A549 (cell line): ENCODE measurements around the gene MBP. TPM values are rescaled to one million over a fixed set of nuclear protein-coding genes. Genes with fewer than 3 reads are reported as not detected.

Experiments used
- ATAC-seq, 2 experiments: fragments of 200-7000 bp in 1 of 2; fragments of >200 bp in 1 of 2; cut with Nextera tagmentation in 1 of 2; cut with Tn5 transposase in 1 of 2; 3 replicates each; pipeline versions ENCODE4 v1.8.0 to v1.9.1; 2018 to 2020; ENCODE audit warnings: mild to moderate bottlenecking in 1 of 2, moderate library complexity in 1 of 2
- CTCF ChIA-PET: fragments of 300-600 bp; sonication (Branson Sonifier 250); formaldehyde crosslinking; extraction: SDS; loops from one replicate; lab custom pipeline; 2021; ENCODE audit warnings: antibody characterized with exemption, inconsistent platforms; lab: Yijun Ruan, JAX
- POLR2A ChIA-PET: fragments of 350-600 bp; formaldehyde crosslinking; extraction: SDS; loops from one replicate; lab custom pipeline; 2021; ENCODE audit warnings: antibody characterized with exemption, inconsistent platforms; lab: Yijun Ruan, JAX
- DNase-seq, 2 experiments: peaks; one replicate each; pipeline versions ENCODE4 v3.0.0 to v3.0.0-alpha.2; 2011 to 2016; ENCODE audit warnings: low read depth in 1 of 2, low spot score in 1 of 2
- FAIRE-seq: peaks from 2 replicates; lab custom pipeline; 2011; peaks lifted over from hg19 to GRCh38; lab: Jason Lieb, UNC
- H3K27ac ChIP-seq, 2 experiments: fragments of >200 bp; sonication (Bioruptor Twin); formaldehyde crosslinking; 3 replicates each; pipeline ENCODE4 v1.5.1; 2016 to 2017
- H3K4me1 ChIP-seq: fragments of >200 bp; sonication (Bioruptor Twin); formaldehyde crosslinking; 3 replicates; pipeline ENCODE4 v1.6.1; 2016
- H3K4me2 ChIP-seq: fragments of >200 bp; sonication (Bioruptor Twin); formaldehyde crosslinking; 3 replicates; pipeline ENCODE4 v1.6.1; 2016
- H3K4me3 ChIP-seq: fragments of >200 bp; sonication (Bioruptor Twin); formaldehyde crosslinking; 3 replicates; pipeline ENCODE4 v1.5.1; 2016
- H3K9me3 ChIP-seq: fragments of >200 bp; sonication (Bioruptor Twin); formaldehyde crosslinking; 3 replicates; pipeline ENCODE4 v1.6.1; 2016
- ATOH8 ChIP-seq: fragments of 250-450 bp; sonication (Bioruptor Pico); IDR thresholded peaks from 2 replicates; pipeline ENCODE4 v1.5.0; 2020; ENCODE audit warnings: low read depth, mild to moderate bottlenecking, moderate library complexity
- BHLHE40 ChIP-seq: IDR thresholded peaks from 2 replicates; pipeline ENCODE4 v1.6.1; 2012; ENCODE audit warnings: low read depth, low read length, inconsistent platforms
- CHD2 ChIP-seq: fragments of 150-350 bp; IDR thresholded peaks from 2 replicates; pipeline ENCODE4 v1.6.1; 2014; ENCODE audit warnings: low read length; ENCODE audit not compliant: partially characterized antibody
- EHMT2 ChIP-seq: fragments of 200-600 bp; sonication (generic); IDR thresholded peaks from 2 replicates; pipeline ENCODE4 v1.6.1; 2016; ENCODE audit warnings: antibody characterized with exemption, low read depth, mild to moderate bottlenecking, moderate library complexity
- ELK1 ChIP-seq: fragments of 150-350 bp; IDR thresholded peaks from 2 replicates; pipeline ENCODE4 v1.6.1; 2014; ENCODE audit warnings: low read depth, mild to moderate bottlenecking, low read length
- FOSB ChIP-seq: fragments of 250-450 bp; sonication (Bioruptor Pico); IDR thresholded peaks from 2 replicates; pipeline ENCODE4 v1.5.0; 2020; ENCODE audit warnings: mild to moderate bottlenecking, moderate library complexity
- FOSL2 ChIP-seq, 2 experiments: fragments of 450-650 bp in 1 of 2; fragments of >200 bp in 1 of 2; sonication (Bioruptor Twin) in 1 of 2; formaldehyde crosslinking; IDR thresholded peaks; 2 replicates each; pipeline versions ENCODE4 v1.5.0 to v1.6.1; 2016 to 2020; ENCODE audit warnings: mild to moderate bottlenecking in 1 of 2, moderate library complexity in 1 of 2
- FOXS1 ChIP-seq: fragments of 250-450 bp; sonication (Bioruptor Pico); IDR thresholded peaks from 2 replicates; pipeline ENCODE4 v1.5.0; 2020; ENCODE audit warnings: mild to moderate bottlenecking, moderate library complexity
- GATA3 ChIP-seq: IDR thresholded peaks from 2 replicates; pipeline ENCODE4 v1.6.1; 2012; ENCODE audit warnings: borderline replicate concordance
- HDAC2 ChIP-seq: fragments of 200-600 bp; sonication (generic); IDR thresholded peaks from 2 replicates; pipeline ENCODE4 v1.6.1; 2016
- HMGXB4 ChIP-seq: fragments of 250-450 bp; sonication (Bioruptor Pico); IDR thresholded peaks from 2 replicates; pipeline ENCODE4 v1.5.0; 2021; ENCODE audit warnings: mild to moderate bottlenecking, moderate library complexity, borderline replicate concordance
- HOXA7 ChIP-seq: fragments of 250-450 bp; sonication (Bioruptor Pico); IDR thresholded peaks from 2 replicates; pipeline ENCODE4 v1.5.0; 2020; ENCODE audit warnings: mild to moderate bottlenecking, moderate library complexity
- MYC ChIP-seq: IDR thresholded peaks from 2 replicates; pipeline ENCODE4 v1.6.1; 2012; ENCODE audit warnings: mild to moderate bottlenecking, inconsistent platforms, low read length, improper control_type of control experiment, borderline replicate concordance
- NR3C1 ChIP-seq: fragments of >200 bp; sonication (Bioruptor Twin); formaldehyde crosslinking; IDR thresholded peaks from 3 replicates; pipeline ENCODE4 v1.6.1; 2017
- RFX5 ChIP-seq: fragments of 450-650 bp; IDR thresholded peaks from 2 replicates; pipeline ENCODE4 v1.7.1; 2014; ENCODE audit warnings: antibody characterized with exemption, mild to moderate bottlenecking, moderate library complexity
- RNF2 ChIP-seq: fragments of 200-600 bp; sonication (generic); IDR thresholded peaks from 2 replicates; pipeline ENCODE4 v1.6.1; 2016; ENCODE audit warnings: low read depth, mild to moderate bottlenecking, antibody characterized with exemption, moderate library complexity, borderline replicate concordance
- SMC3 ChIP-seq: fragments of >200 bp; sonication (Bioruptor Twin); formaldehyde crosslinking; IDR thresholded peaks from 3 replicates; pipeline ENCODE4 v1.6.1; 2018; ENCODE audit warnings: inconsistent platforms
- WGBS: methylation state at CpG from one replicate; pipeline ENCODE4 v1.1.6; 2017; ENCODE audit errors: missing lambda C conversion rate; 5-methylcytosine and 5-hydroxymethylcytosine counted together
- polyA plus RNA-seq, 4 experiments: library from polyadenylated mRNA; depleted of rRNA in 3 of 4; stranded (reverse); fragments of >200 nt; fragmentation: RNase III in 1 of 4; extraction: RNeasy Plus Mini Kit Qiagen cat#74134 plus additional on column Dnase treatment in 1 of 4; gene quantifications; 2 replicates in 3 of 4; 3 replicates in 1 of 4; pipeline ENCODE4 v1.2.3, GENCODE V29; 2011 to 2017
- TF ChIP-seq, protein P1 (sequence below): fragments of 200-600 bp; sonication (generic); IDR thresholded peaks from 2 replicates; pipeline ENCODE4 v1.6.1; 2016; ENCODE audit warnings: antibody characterized with exemption, mild to moderate bottlenecking, moderate library complexity
- TF ChIP-seq, protein P2 (sequence below): fragments of >200 bp; sonication (Bioruptor Twin); formaldehyde crosslinking; IDR thresholded peaks from 3 replicates; pipeline ENCODE4 v1.5.1; 2016

MBP gene
- polyA plus RNA-seq, 2 of the 4 experiments (the other 2 are of a cell fraction) = 8.6 to 33.1 TPM

DNA sequence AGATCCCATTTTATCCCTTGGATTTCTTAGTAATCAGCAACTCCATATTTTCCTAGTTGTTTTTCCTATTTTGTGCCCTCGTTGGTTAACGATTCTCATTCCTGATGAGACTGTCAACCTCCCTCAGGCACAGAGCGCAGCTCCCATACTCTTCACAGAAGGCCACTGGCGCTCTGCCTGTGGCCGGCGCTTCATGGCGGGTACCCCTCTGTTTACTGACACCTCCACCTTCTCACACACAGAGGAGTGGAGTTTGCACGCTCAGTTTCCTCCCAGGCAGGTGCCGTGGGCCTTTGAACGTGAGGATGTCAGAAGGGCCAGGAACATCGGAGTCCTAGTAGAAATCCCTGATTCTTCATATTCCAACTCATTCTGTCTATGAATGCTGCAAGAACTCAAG is 139.0 kb downstream of the MBP start:
- Histone ChIP-seq H3K4me3 (no peak overlapping the region), H3K4me1 (no peaks in the 10 kb centered on the region), H3K27ac (no peak overlapping the region), H3K4me2 (no peak overlapping the region), H3K9me3 (no peaks in the 10 kb centered on the region)
- FAIRE-seq (no peak), DNase-seq (no peak), ATAC-seq (no peak)
- 97% methylated on average over 10 of the region's 11 CpGs for WGBS
- ChIA-PET CTCF (interaction anchor here (3.7 kb wide), 1 partner anchor 10 kb away, joined by 25 read pairs; no protein-coding TSS in a partner anchor), POLR2A (no interaction called here)
- TF ChIP-seq FOSL2 (IDR thresholded peaks at IDR 0.05) (no peak), FOSL2 (CRISPR knock-in tag; IDR thresholded peaks at IDR 0.05) (no peak)

DNA sequence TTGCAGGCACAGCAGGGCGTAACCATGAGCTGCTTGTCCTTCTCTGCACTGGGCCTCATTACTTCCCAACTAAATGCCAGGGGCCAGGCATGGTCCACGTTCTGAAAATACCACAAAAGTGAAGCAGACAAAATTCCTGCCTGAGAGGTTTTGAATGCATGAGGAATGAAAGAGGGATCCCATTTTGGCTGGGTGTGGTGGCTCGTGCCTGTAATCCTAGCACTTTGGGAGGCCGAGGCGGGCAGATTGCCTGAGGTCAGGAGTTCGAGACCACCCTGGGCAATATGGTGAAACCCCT is 139.5 kb downstream of the MBP start:
- TF ChIP-seq NR3C1 = no peak
- TF ChIP-seq HDAC2 = no peak
- TF ChIP-seq EHMT2 = no peak
- TF ChIP-seq ELK1 = no peak
- no peak for TF ChIP-seq SMC3
- TF ChIP-seq, protein P1, sequence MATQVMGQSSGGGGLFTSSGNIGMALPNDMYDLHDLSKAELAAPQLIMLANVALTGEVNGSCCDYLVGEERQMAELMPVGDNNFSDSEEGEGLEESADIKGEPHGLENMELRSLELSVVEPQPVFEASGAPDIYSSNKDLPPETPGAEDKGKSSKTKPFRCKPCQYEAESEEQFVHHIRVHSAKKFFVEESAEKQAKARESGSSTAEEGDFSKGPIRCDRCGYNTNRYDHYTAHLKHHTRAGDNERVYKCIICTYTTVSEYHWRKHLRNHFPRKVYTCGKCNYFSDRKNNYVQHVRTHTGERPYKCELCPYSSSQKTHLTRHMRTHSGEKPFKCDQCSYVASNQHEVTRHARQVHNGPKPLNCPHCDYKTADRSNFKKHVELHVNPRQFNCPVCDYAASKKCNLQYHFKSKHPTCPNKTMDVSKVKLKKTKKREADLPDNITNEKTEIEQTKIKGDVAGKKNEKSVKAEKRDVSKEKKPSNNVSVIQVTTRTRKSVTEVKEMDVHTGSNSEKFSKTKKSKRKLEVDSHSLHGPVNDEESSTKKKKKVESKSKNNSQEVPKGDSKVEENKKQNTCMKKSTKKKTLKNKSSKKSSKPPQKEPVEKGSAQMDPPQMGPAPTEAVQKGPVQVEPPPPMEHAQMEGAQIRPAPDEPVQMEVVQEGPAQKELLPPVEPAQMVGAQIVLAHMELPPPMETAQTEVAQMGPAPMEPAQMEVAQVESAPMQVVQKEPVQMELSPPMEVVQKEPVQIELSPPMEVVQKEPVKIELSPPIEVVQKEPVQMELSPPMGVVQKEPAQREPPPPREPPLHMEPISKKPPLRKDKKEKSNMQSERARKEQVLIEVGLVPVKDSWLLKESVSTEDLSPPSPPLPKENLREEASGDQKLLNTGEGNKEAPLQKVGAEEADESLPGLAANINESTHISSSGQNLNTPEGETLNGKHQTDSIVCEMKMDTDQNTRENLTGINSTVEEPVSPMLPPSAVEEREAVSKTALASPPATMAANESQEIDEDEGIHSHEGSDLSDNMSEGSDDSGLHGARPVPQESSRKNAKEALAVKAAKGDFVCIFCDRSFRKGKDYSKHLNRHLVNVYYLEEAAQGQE = no peak
- TF ChIP-seq ATOH8 (CRISPR knock-in tag) = no peak
- TF ChIP-seq RFX5 = no peak
- no peak for TF ChIP-seq RNF2
- TF ChIP-seq GATA3 = no peak
- TF ChIP-seq, protein P2, sequence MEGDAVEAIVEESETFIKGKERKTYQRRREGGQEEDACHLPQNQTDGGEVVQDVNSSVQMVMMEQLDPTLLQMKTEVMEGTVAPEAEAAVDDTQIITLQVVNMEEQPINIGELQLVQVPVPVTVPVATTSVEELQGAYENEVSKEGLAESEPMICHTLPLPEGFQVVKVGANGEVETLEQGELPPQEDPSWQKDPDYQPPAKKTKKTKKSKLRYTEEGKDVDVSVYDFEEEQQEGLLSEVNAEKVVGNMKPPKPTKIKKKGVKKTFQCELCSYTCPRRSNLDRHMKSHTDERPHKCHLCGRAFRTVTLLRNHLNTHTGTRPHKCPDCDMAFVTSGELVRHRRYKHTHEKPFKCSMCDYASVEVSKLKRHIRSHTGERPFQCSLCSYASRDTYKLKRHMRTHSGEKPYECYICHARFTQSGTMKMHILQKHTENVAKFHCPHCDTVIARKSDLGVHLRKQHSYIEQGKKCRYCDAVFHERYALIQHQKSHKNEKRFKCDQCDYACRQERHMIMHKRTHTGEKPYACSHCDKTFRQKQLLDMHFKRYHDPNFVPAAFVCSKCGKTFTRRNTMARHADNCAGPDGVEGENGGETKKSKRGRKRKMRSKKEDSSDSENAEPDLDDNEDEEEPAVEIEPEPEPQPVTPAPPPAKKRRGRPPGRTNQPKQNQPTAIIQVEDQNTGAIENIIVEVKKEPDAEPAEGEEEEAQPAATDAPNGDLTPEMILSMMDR = no peak
- TF ChIP-seq FOXS1 (CRISPR knock-in tag) = no peak
- no peak for TF ChIP-seq HOXA7
- TF ChIP-seq HMGXB4 (CRISPR knock-in tag) = no peak
- no peak for TF ChIP-seq FOSB
- no peak for TF ChIP-seq BHLHE40
- TF ChIP-seq CHD2 = no peak
- no peak for TF ChIP-seq MYC
- no peak for TF ChIP-seq FOSL2 (IDR thresholded peaks at IDR 0.05)
- TF ChIP-seq FOSL2 (CRISPR knock-in tag; IDR thresholded peaks at IDR 0.05) = no peak
- TF ChIP-seq, all 56 proteins: peak for 0
- H3K9me3 ChIP-seq = no peaks in the 10 kb centered on the region
- no peak for DNase-seq
- 73% methylated on average over 6 of the region's 6 CpGs for WGBS
- H3K4me2 ChIP-seq = no peak overlapping the region
- ChIA-PET CTCF (interaction anchor here (3.7 kb wide), 1 partner anchor 10 kb away, joined by 25 read pairs; no protein-coding TSS in a partner anchor), POLR2A (no interaction called here)
- FAIRE-seq = no peak
- H3K4me3 ChIP-seq = no peak overlapping the region
- H3K27ac ChIP-seq = no peak overlapping the region
- H3K4me1 ChIP-seq = no peaks in the 10 kb centered on the region
- ATAC-seq = no peak
